K562 (cell line): Measurements from ENCODE around the gene KRT72.

Source experiments
- CTCF ChIP-seq, 3 experiments: IDR thresholded peaks in 2 of 3; conservative IDR thresholded peaks in 1 of 3; 2 replicates each; pipeline ENCODE4 v1.5.1; 2011 to 2012; ENCODE audit warnings: low read length in 3 of 3, mild to moderate bottlenecking in 3 of 3, control low read depth in 2 of 3, improper control_type of control experiment in 1 of 3, inconsistent platforms in 1 of 3, low read depth in 1 of 3, mixed read lengths in 1 of 3, moderate library complexity in 1 of 3; ENCODE audit not compliant: insufficient read depth in 2 of 3
- EWSR1 ChIP-seq: fragments of 450-650 bp; IDR thresholded peaks from 2 replicates; pipeline ENCODE4 v1.6.1; 2018; ENCODE audit warnings: borderline replicate concordance, mild to moderate bottlenecking, low read depth, moderate library complexity; ENCODE audit not compliant: partially characterized antibody
- FOXJ3 ChIP-seq: sonication (generic); formaldehyde crosslinking; IDR thresholded peaks from 2 replicates; pipeline ENCODE4 v1.4.0; 2020; ENCODE audit warnings: mild to moderate bottlenecking, missing genetic modification reagents
- KLF16 ChIP-seq: IDR thresholded peaks from 2 replicates; pipeline ENCODE4 v1.6.1; 2016; ENCODE audit warnings: antibody characterized with exemption
- NFYB ChIP-seq: IDR thresholded peaks from 2 replicates; pipeline ENCODE4 v1.6.1; 2011; ENCODE audit warnings: mild to moderate bottlenecking, moderate library complexity; ENCODE audit not compliant: insufficient read length; ENCODE audit errors: extremely low read depth
- POLR2A ChIP-seq: fragments of 450-650 bp; conservative IDR thresholded peaks from 2 replicates; pipeline ENCODE4 v1.6.1; 2016
- SMAD2 ChIP-seq: fragments of 150-350 bp; IDR thresholded peaks from 2 replicates; pipeline ENCODE4 v1.6.1; 2014; ENCODE audit warnings: low read depth, mild to moderate bottlenecking, low read length
- ZNF316 ChIP-seq: fragments of 450-650 bp; IDR thresholded peaks from 2 replicates; pipeline ENCODE4 v1.6.1; 2016
- ZNF431 ChIP-seq: sonication (generic); formaldehyde crosslinking; IDR thresholded peaks from 2 replicates; pipeline ENCODE4 v1.8.0; 2022; ENCODE audit warnings: mild to moderate bottlenecking, missing genetic modification reagents

DNA sequence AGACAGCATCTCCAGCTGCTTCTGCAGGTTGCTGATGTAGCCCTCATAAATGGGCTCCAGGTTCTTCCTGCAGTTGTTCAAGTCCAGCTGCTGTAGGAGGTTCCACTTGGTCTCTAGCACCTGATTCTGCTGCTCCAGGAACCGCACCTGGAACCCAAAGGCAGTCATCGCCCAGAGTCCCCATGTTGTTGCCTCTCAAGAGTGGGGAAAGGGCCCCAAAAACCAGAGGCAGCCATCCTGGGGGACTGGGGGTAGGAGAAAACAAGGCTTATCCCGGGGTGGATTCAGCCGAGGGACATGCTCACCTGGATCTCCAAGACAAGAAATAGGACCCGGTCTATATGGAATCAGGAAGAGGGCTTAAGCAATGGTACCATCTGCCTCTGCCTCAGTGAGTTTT, 2.3 kb downstream of the KRT72 start:
- TF ChIP-seq ZNF431 (CRISPR knock-in tag) = no peak
- no peak for TF ChIP-seq EWSR1
- TF ChIP-seq NFYB = no peak
- TF ChIP-seq KLF16 = no peak
- no peak for TF ChIP-seq CTCF (IDR thresholded peaks at IDR 0.05 in 2 of 3, conservative IDR thresholded peaks at IDR 0.05 in 1 of 3; ENCODE audit: insufficient read depth in 2 of 3, low read depth in 1 of 3, low read length in 3 of 3)
- TF ChIP-seq SMAD2 = no peak
- no peak for TF ChIP-seq ZNF316
- no peak for TF ChIP-seq POLR2A
- TF ChIP-seq FOXJ3 (CRISPR knock-in tag) = no peak
